A549 (cell line): ENCODE data around the gene SLC35A1. TPM values are rescaled to one million over a fixed set of nuclear protein-coding genes. Genes with fewer than 3 reads are reported as not detected.

Experiments used
- ATAC-seq, 2 experiments: fragments of 200-7000 bp in 1 of 2; fragments of >200 bp in 1 of 2; cut with Nextera tagmentation in 1 of 2; cut with Tn5 transposase in 1 of 2; 3 replicates each; pipeline versions ENCODE4 v1.8.0 to v1.9.1; 2018 to 2020; ENCODE audit warnings: mild to moderate bottlenecking in 1 of 2, moderate library complexity in 1 of 2
- CTCF ChIA-PET: fragments of 300-600 bp; sonication (Branson Sonifier 250); formaldehyde crosslinking; extraction: SDS; loops from one replicate; lab custom pipeline; 2021; ENCODE audit warnings: antibody characterized with exemption, inconsistent platforms; lab: Yijun Ruan, JAX
- POLR2A ChIA-PET: fragments of 350-600 bp; formaldehyde crosslinking; extraction: SDS; loops from one replicate; lab custom pipeline; 2021; ENCODE audit warnings: antibody characterized with exemption, inconsistent platforms; lab: Yijun Ruan, JAX
- DNase-seq, 2 experiments: peaks; one replicate each; pipeline versions ENCODE4 v3.0.0 to v3.0.0-alpha.2; 2011 to 2016; ENCODE audit warnings: low read depth in 1 of 2, low spot score in 1 of 2
- FAIRE-seq: peaks from 2 replicates; lab custom pipeline; 2011; peaks lifted over from hg19 to GRCh38; lab: Jason Lieb, UNC
- H3K27ac ChIP-seq, 2 experiments: fragments of >200 bp; sonication (Bioruptor Twin); formaldehyde crosslinking; 3 replicates each; pipeline ENCODE4 v1.5.1; 2016 to 2017
- H3K4me1 ChIP-seq: fragments of >200 bp; sonication (Bioruptor Twin); formaldehyde crosslinking; 3 replicates; pipeline ENCODE4 v1.6.1; 2016
- H3K4me2 ChIP-seq: fragments of >200 bp; sonication (Bioruptor Twin); formaldehyde crosslinking; 3 replicates; pipeline ENCODE4 v1.6.1; 2016
- H3K4me3 ChIP-seq: fragments of >200 bp; sonication (Bioruptor Twin); formaldehyde crosslinking; 3 replicates; pipeline ENCODE4 v1.5.1; 2016
- H3K9me3 ChIP-seq: fragments of >200 bp; sonication (Bioruptor Twin); formaldehyde crosslinking; 3 replicates; pipeline ENCODE4 v1.6.1; 2016
- BCL3 ChIP-seq: fragments of >200 bp; sonication (Bioruptor Twin); formaldehyde crosslinking; IDR thresholded peaks from 3 replicates; pipeline ENCODE4 v1.6.1; 2016
- BHLHE40 ChIP-seq: IDR thresholded peaks from 2 replicates; pipeline ENCODE4 v1.6.1; 2012; ENCODE audit warnings: low read depth, low read length, inconsistent platforms
- CBX8 ChIP-seq: fragments of 200-600 bp; sonication (generic); IDR thresholded peaks from 2 replicates; pipeline ENCODE4 v1.6.1; 2016
- CHD2 ChIP-seq: fragments of 150-350 bp; IDR thresholded peaks from 2 replicates; pipeline ENCODE4 v1.6.1; 2014; ENCODE audit warnings: low read length; ENCODE audit not compliant: partially characterized antibody
- CHD4 ChIP-seq: fragments of 200-600 bp; sonication (generic); IDR thresholded peaks from 2 replicates; pipeline ENCODE4 v1.6.1; 2016; ENCODE audit warnings: antibody characterized with exemption, mild to moderate bottlenecking, borderline replicate concordance
- CTCF ChIP-seq: fragments of >200 bp; sonication (Bioruptor Twin); formaldehyde crosslinking; IDR thresholded peaks from 3 replicates; pipeline ENCODE4 v1.5.1; 2016
- EHMT2 ChIP-seq: fragments of 200-600 bp; sonication (generic); IDR thresholded peaks from 2 replicates; pipeline ENCODE4 v1.6.1; 2016; ENCODE audit warnings: antibody characterized with exemption, low read depth, mild to moderate bottlenecking, moderate library complexity
- ELK1 ChIP-seq: fragments of 150-350 bp; IDR thresholded peaks from 2 replicates; pipeline ENCODE4 v1.6.1; 2014; ENCODE audit warnings: low read depth, mild to moderate bottlenecking, low read length
- ESRRA ChIP-seq: fragments of 150-350 bp; IDR thresholded peaks from 2 replicates; pipeline ENCODE4 v1.6.1; 2014; ENCODE audit warnings: mild to moderate bottlenecking, low read length, borderline replicate concordance
- FOSB ChIP-seq: fragments of 250-450 bp; sonication (Bioruptor Pico); IDR thresholded peaks from 2 replicates; pipeline ENCODE4 v1.5.0; 2020; ENCODE audit warnings: mild to moderate bottlenecking, moderate library complexity
- FOSL2 ChIP-seq, 2 experiments: fragments of 450-650 bp in 1 of 2; fragments of >200 bp in 1 of 2; sonication (Bioruptor Twin) in 1 of 2; formaldehyde crosslinking; IDR thresholded peaks; 2 replicates each; pipeline versions ENCODE4 v1.5.0 to v1.6.1; 2016 to 2020; ENCODE audit warnings: mild to moderate bottlenecking in 1 of 2, moderate library complexity in 1 of 2
- FOXS1 ChIP-seq: fragments of 250-450 bp; sonication (Bioruptor Pico); IDR thresholded peaks from 2 replicates; pipeline ENCODE4 v1.5.0; 2020; ENCODE audit warnings: mild to moderate bottlenecking, moderate library complexity
- HEYL ChIP-seq: fragments of 250-450 bp; sonication (Bioruptor Pico); IDR thresholded peaks from 2 replicates; pipeline ENCODE4 v1.8.0; 2021; ENCODE audit warnings: mild to moderate bottlenecking, moderate library complexity
- HOXB5 ChIP-seq: fragments of 250-450 bp; sonication (Bioruptor Pico); IDR thresholded peaks from 2 replicates; pipeline ENCODE4 v1.5.0; 2020; ENCODE audit warnings: mild to moderate bottlenecking, moderate library complexity
- JUN ChIP-seq, 2 experiments: fragments of >200 bp; sonication (Bioruptor Twin); formaldehyde crosslinking; IDR thresholded peaks; 2 replicates in 1 of 2; 3 replicates in 1 of 2; pipeline ENCODE4 v1.6.1; 2016 to 2017
- JUNB ChIP-seq: fragments of >200 bp; sonication (Bioruptor Twin); formaldehyde crosslinking; IDR thresholded peaks from 2 replicates; pipeline ENCODE4 v1.6.1; 2016
- KDM1A ChIP-seq: fragments of 200-600 bp; sonication (generic); IDR thresholded peaks from 2 replicates; pipeline ENCODE4 v1.6.1; 2016; ENCODE audit warnings: low read depth, mild to moderate bottlenecking
- KDM5A ChIP-seq: fragments of 200-600 bp; sonication (generic); IDR thresholded peaks from 2 replicates; pipeline ENCODE4 v1.6.1; 2016; ENCODE audit warnings: antibody characterized with exemption, mild to moderate bottlenecking
- NPAS2 ChIP-seq: fragments of 250-450 bp; sonication (Bioruptor Pico); IDR thresholded peaks from 2 replicates; pipeline ENCODE4 v1.8.0; 2022; ENCODE audit warnings: mild to moderate bottlenecking, moderate library complexity, borderline replicate concordance
- PBX3 ChIP-seq: IDR thresholded peaks from 2 replicates; pipeline ENCODE4 v1.6.1; 2012
- RARB ChIP-seq: fragments of 250-450 bp; sonication (Bioruptor Pico); IDR thresholded peaks from 2 replicates; pipeline ENCODE4 v1.8.0; 2021; ENCODE audit warnings: mild to moderate bottlenecking, moderate library complexity
- RNF2 ChIP-seq: fragments of 200-600 bp; sonication (generic); IDR thresholded peaks from 2 replicates; pipeline ENCODE4 v1.6.1; 2016; ENCODE audit warnings: low read depth, mild to moderate bottlenecking, antibody characterized with exemption, moderate library complexity, borderline replicate concordance
- SMC3 ChIP-seq: fragments of >200 bp; sonication (Bioruptor Twin); formaldehyde crosslinking; IDR thresholded peaks from 3 replicates; pipeline ENCODE4 v1.6.1; 2018; ENCODE audit warnings: inconsistent platforms
- SREBF2 ChIP-seq: fragments of 450-650 bp; IDR thresholded peaks from 2 replicates; pipeline ENCODE4 v1.6.1; 2014; ENCODE audit warnings: mild to moderate bottlenecking, moderate library complexity
- TFCP2L1 ChIP-seq: fragments of 250-450 bp; sonication (Bioruptor Pico); IDR thresholded peaks from 2 replicates; pipeline ENCODE4 v1.5.0; 2021; ENCODE audit warnings: mild to moderate bottlenecking
- TP53 ChIP-seq: fragments of 250-450 bp; sonication (Bioruptor Pico); IDR thresholded peaks from 2 replicates; pipeline ENCODE4 v1.5.0; 2021; ENCODE audit warnings: mild to moderate bottlenecking, moderate library complexity
- ZFP36 ChIP-seq: fragments of 450-650 bp; IDR thresholded peaks from 2 replicates; pipeline ENCODE4 v1.6.1; 2014; ENCODE audit warnings: borderline replicate concordance; ENCODE audit not compliant: partially characterized antibody
- WGBS: methylation state at CpG from one replicate; pipeline ENCODE4 v1.1.6; 2017; ENCODE audit errors: missing lambda C conversion rate; 5-methylcytosine and 5-hydroxymethylcytosine counted together
- polyA plus RNA-seq, 4 experiments: library from polyadenylated mRNA; depleted of rRNA in 3 of 4; stranded (reverse); fragments of >200 nt; fragmentation: RNase III in 1 of 4; extraction: RNeasy Plus Mini Kit Qiagen cat#74134 plus additional on column Dnase treatment in 1 of 4; gene quantifications; 2 replicates in 3 of 4; 3 replicates in 1 of 4; pipeline ENCODE4 v1.2.3, GENCODE V29; 2011 to 2017

Gene SLC35A1
- polyA plus RNA-seq, 2 of the 4 experiments (the other 2 are of a cell fraction), result 13.5 to 23.7 TPM

- POLR2A ChIA-PET, result no interaction called here
- Histone ChIP-seq H3K4me2 (no peak overlapping the region), H3K27ac (no peak overlapping the region), H3K4me3 (no peak overlapping the region), H3K9me3 (no peaks in the 10 kb centered on the region)
- 85% methylated on average over 2 of the region's 2 CpGs for WGBS
- DNase-seq (no peak), ATAC-seq (no peak), FAIRE-seq (no peak)
- CTCF ChIA-PET, result no interaction called here
- TF ChIP-seq CHD2, result no peak
- TF ChIP-seq CTCF, result no peak
- TF ChIP-seq TP53 (CRISPR knock-in tag), result no peak
- no peak for TF ChIP-seq RNF2
- TF ChIP-seq JUNB, result no peak
- no peak for TF ChIP-seq JUN (IDR thresholded peaks at IDR 0.05)
- TF ChIP-seq NPAS2 (CRISPR knock-in tag), result no peak
- TF ChIP-seq EHMT2, result no peak
- no peak for TF ChIP-seq SREBF2
- TF ChIP-seq, all 56 proteins: peak for 0
- no peaks in the 10 kb centered on the region for H3K4me1 ChIP-seq
Measured at GRCh38 chr6:87551799-87552198, 79.0 kb downstream of the SLC35A1 start.

- no peak for TF ChIP-seq FOSB
- no peak for TF ChIP-seq PBX3
- TF ChIP-seq TFCP2L1 (CRISPR knock-in tag), result no peak
- TF ChIP-seq HEYL (CRISPR knock-in tag), result no peak
- no peak for TF ChIP-seq BCL3
- no peak overlapping the region for H3K4me3 ChIP-seq
- FAIRE-seq, result no peak
- WGBS, result 94% methylated on average over 4 of the region's 4 CpGs
- POLR2A ChIA-PET, result no interaction called here
- no peak overlapping the region for H3K4me2 ChIP-seq
- H3K9me3 ChIP-seq, result no peaks in the 10 kb centered on the region
- no peak for DNase-seq
- CTCF ChIA-PET, result no interaction called here
- no peak overlapping the region for H3K27ac ChIP-seq
- H3K4me1 ChIP-seq, result no peaks in the 10 kb centered on the region
- no peak for ATAC-seq
Measured at GRCh38 chr6:87553159-87553765, 80.5 kb downstream of the SLC35A1 start.

GRCh38 chr6:87555506-87555905, 82.7 kb downstream of the SLC35A1 start:
- no peak for DNase-seq
- no peaks in the 10 kb centered on the region for H3K9me3 ChIP-seq
- TF ChIP-seq CBX8 (no peak), EHMT2 (no peak), KDM5A (no peak), KDM1A (no peak), RARB (no peak), ESRRA (no peak), NPAS2 (CRISPR knock-in tag) (no peak), SREBF2 (no peak), FOSB (no peak), FOSL2 (IDR thresholded peaks at IDR 0.05) (no peak), FOSL2 (CRISPR knock-in tag; IDR thresholded peaks at IDR 0.05) (no peak), SMC3 (no peak), BHLHE40 (no peak), BCL3 (no peak), ELK1 (no peak), FOXS1 (no peak), ZFP36 (no peak), JUN (IDR thresholded peaks at IDR 0.05) (no peak), HOXB5 (CRISPR knock-in tag) (no peak), CHD4 (no peak)

More at GRCh38 chr6:87555506-87555905, 82.7 kb downstream of the SLC35A1 start:
- FAIRE-seq, result no peak
- no peak for ATAC-seq
- no peak overlapping the region for H3K4me3 ChIP-seq
- H3K4me2 ChIP-seq, result no peak overlapping the region
- ChIA-PET CTCF (no interaction called here), POLR2A (no interaction called here)
- no peak overlapping the region for H3K27ac ChIP-seq
- H3K4me1 ChIP-seq, result no peaks in the 10 kb centered on the region
